Tibial nerve (tissue), 3 donors: ENCODE data around the gene JAKMIP1.

Experiments used
- CTCF ChIP-seq, 5 experiments: fragments of 200-600 bp in 3 of 5; fragments of 450-650 bp in 2 of 5; sonication (generic) in 3 of 5; IDR thresholded peaks; one replicate each; pipeline ENCODE4 v1.5.1; 2016 to 2019; ENCODE audit warnings: antibody characterized with exemption in 5 of 5, mild to moderate bottlenecking in 3 of 5, moderate library complexity in 2 of 5
- POLR2A ChIP-seq, 2 donors: fragments of 450-650 bp; IDR thresholded peaks; one replicate each; pipeline ENCODE4 v1.6.1; 2017; ENCODE audit warnings: antibody characterized with exemption in 2 of 2, mild to moderate bottlenecking in 2 of 2, moderate library complexity in 2 of 2

- TF ChIP-seq CTCF (IDR thresholded peaks at IDR 0.05) = no peak
- TF ChIP-seq POLR2A (IDR thresholded peaks at IDR 0.05) = no peak
These were observed 52.9 kb downstream of the JAKMIP1 start for GRCh38 chr4:6147441-6147840.
